ENCODE data around the gene CDK9.
"Not testable (repeated sequence)": the region's sequence is repeated elsewhere in the genome, so short reads cannot be mapped to it uniquely, and the experiment has no call there.

The CDK9 gene

GRCh38 chr9:127780909-127781308, 4.9 kb upstream of the CDK9 start:
- DNase-seq, result not testable (repeated sequence)

GRCh38 chr9:127781806-127782205, 4.0 kb upstream of the CDK9 start:
- DNase-seq, result no peak

GRCh38 chr9:127783111-127784008, 2.5 kb upstream of the CDK9 start:
- no peak for DNase-seq

GRCh38 chr9:127785023-127785932, 556 bp upstream of the CDK9 start:
- no peak for DNase-seq

- DNase-seq, result no peak
Observed at GRCh38 chr9:127786773-127787104, 905 bp downstream of the CDK9 start.

GRCh38 chr9:127788337-127789011, 2.6 kb downstream of the CDK9 start:
- no peak for DNase-seq

GRCh38 chr9:127789179-127789578, 3.3 kb downstream of the CDK9 start:
- DNase-seq, result no peak

- DNase-seq, result no peak
Observed at GRCh38 chr9:127790094-127790855, 4.4 kb downstream of the CDK9 start.

- DNase-seq, result no peak
Observed at GRCh38 chr9:127791085-127791484, 5.3 kb downstream of the CDK9 start.

GRCh38 chr9:127792417-127793031, 6.7 kb downstream of the CDK9 start:
- DNase-seq, result no peak

GRCh38 chr9:127793093-127793708, 7.4 kb downstream of the CDK9 start:
- DNase-seq, result no peak

GRCh38 chr9:127794001-127794791, 8.4 kb downstream of the CDK9 start:
- no peak for DNase-seq

GRCh38 chr9:127796225-127796813, 10.5 kb downstream of the CDK9 start:
- DNase-seq, result no peak

- DNase-seq, result no peak
Observed at GRCh38 chr9:127796852-127797370, 11.1 kb downstream of the CDK9 start.

GRCh38 chr9:127801955-127802575, 16.2 kb downstream of the CDK9 start:
- DNase-seq, result no peak

GRCh38 chr9:127802576-127803443, 17.0 kb downstream of the CDK9 start, which contains the start of gene FPGS:
Gene FPGS (plus strand): TSS chr9:127802882. CDS start chr9:127802925, 43 bp downstream.
- no peak for DNase-seq

GRCh38 chr9:127803507-127804352, 17.9 kb downstream of the CDK9 start:
- DNase-seq, result no peak

Measured in NCI-H2081 treated with DMSO at 0.1 percent for 48 hours (cell line).